Mesodermal cell (in vitro differentiated cells): Measurements from ENCODE around the gene CERS6.

Experiments used
- H3K27ac ChIP-seq: 2 replicates; pipeline ENCODE4 v1.7.0; 2013; ENCODE audit warnings: mild to moderate bottlenecking, low read depth, low read length, moderate library complexity; ENCODE audit not compliant: severe bottlenecking
- H3K36me3 ChIP-seq: 2 replicates; pipeline ENCODE4 v1.7.1; 2013; ENCODE audit warnings: mild to moderate bottlenecking, low read length, moderate library complexity; ENCODE audit not compliant: control insufficient read depth, insufficient read depth
- H3K4me1 ChIP-seq: one replicate; pipeline ENCODE4 v1.7.1; 2013; ENCODE audit warnings: mild to moderate bottlenecking, low read length; ENCODE audit not compliant: insufficient read depth, control insufficient read depth, poor library complexity, severe bottlenecking
- H3K4me3 ChIP-seq: 2 replicates; pipeline ENCODE4 v1.7.0; 2013; ENCODE audit warnings: low read length, control low read depth, mild to moderate bottlenecking; ENCODE audit not compliant: insufficient read depth, poor library complexity, severe bottlenecking; ENCODE audit errors: extremely low read depth
- H3K9me3 ChIP-seq: 2 replicates; pipeline ENCODE4 v1.7.1; 2013; ENCODE audit warnings: mild to moderate bottlenecking, low read length, moderate library complexity; ENCODE audit not compliant: control insufficient read depth
- WGBS, 2 experiments: methylation state at CpG; one replicate each; pipeline ENCODE4 v1.1.5; 2013; ENCODE audit warnings: missing lambda C conversion rate in 2 of 2; ENCODE audit not compliant: insufficient coverage in 2 of 2; 5-methylcytosine and 5-hydroxymethylcytosine counted together

CERS6 gene

GRCh38 chr2:168719446-168719845 is 263.4 kb downstream of the CERS6 start:
- H3K36me3 ChIP-seq = peaks cover 15% of the 10 kb centered on the region
- no peaks in the 10 kb centered on the region for H3K9me3 ChIP-seq
- peaks cover 9% of the 10 kb centered on the region for H3K4me1 ChIP-seq
- no peak overlapping the region for H3K4me3 ChIP-seq
- no peak overlapping the region for H3K27ac ChIP-seq

- 100% methylated on average over 1 of the region's 2 CpGs for WGBS, 2 experiments
- Histone ChIP-seq H3K4me3 (no peak overlapping the region), H3K9me3 (no peaks in the 10 kb centered on the region), H3K27ac (no peak overlapping the region), H3K4me1 (peaks cover 9% of the 10 kb centered on the region), H3K36me3 (peaks cover 15% of the 10 kb centered on the region)
These were observed 266.5 kb downstream of the CERS6 start for GRCh38 chr2:168722592-168722991.

- H3K4me3 ChIP-seq = no peak overlapping the region
- peaks cover 11% of the 10 kb centered on the region for H3K36me3 ChIP-seq
- H3K9me3 ChIP-seq = no peaks in the 10 kb centered on the region
- no peak overlapping the region for H3K27ac ChIP-seq
- WGBS, 2 experiments = 95 to 100% methylated on average over 1 of the region's 3 CpGs
- peaks cover 9% of the 10 kb centered on the region for H3K4me1 ChIP-seq
These were observed 267.3 kb downstream of the CERS6 start for GRCh38 chr2:168723275-168723899.

GRCh38 chr2:168726375-168726774 is 270.3 kb downstream of the CERS6 start:
- no peak overlapping the region for H3K27ac ChIP-seq
- H3K36me3 ChIP-seq = peaks cover 5% of the 10 kb centered on the region
- H3K9me3 ChIP-seq = no peaks in the 10 kb centered on the region
- no CpG with 5 or more reads among the region's 3 CpGs for WGBS, 2 experiments
- no peak overlapping the region for H3K4me3 ChIP-seq
- peaks cover 21% of the 10 kb centered on the region for H3K4me1 ChIP-seq

GRCh38 chr2:168727904-168728470 is 271.9 kb downstream of the CERS6 start:
- Histone ChIP-seq H3K27ac (no peak overlapping the region), H3K4me3 (no peak overlapping the region), H3K4me1 (peaks cover 22% of the 10 kb centered on the region), H3K36me3 (peaks cover 5% of the 10 kb centered on the region), H3K9me3 (no peaks in the 10 kb centered on the region)
- 100% methylated on average over 1 of the region's 5 CpGs; no CpG with 5 or more reads in 1 of the 2 experiments for WGBS, 2 experiments

GRCh38 chr2:168729455-168729854 is 273.4 kb downstream of the CERS6 start:
- Histone ChIP-seq H3K36me3 (no peaks in the 10 kb centered on the region), H3K4me3 (no peak overlapping the region), H3K9me3 (no peaks in the 10 kb centered on the region), H3K4me1 (peaks cover 21% of the 10 kb centered on the region), H3K27ac (no peak overlapping the region)
- 100% methylated on average over 1 of the region's 2 CpGs; no CpG with 5 or more reads in 1 of the 2 experiments for WGBS, 2 experiments

GRCh38 chr2:168730344-168730743 is 274.3 kb downstream of the CERS6 start:
- Histone ChIP-seq H3K9me3 (no peaks in the 10 kb centered on the region), H3K27ac (no peak overlapping the region), H3K36me3 (no peaks in the 10 kb centered on the region), H3K4me3 (no peak overlapping the region), H3K4me1 (peaks cover 21% of the 10 kb centered on the region)
- WGBS, 2 experiments = 56 to 63% methylated on average over 3 of the region's 4 CpGs

- H3K9me3 ChIP-seq = no peaks in the 10 kb centered on the region
- no peak overlapping the region for H3K4me3 ChIP-seq
- H3K36me3 ChIP-seq = no peaks in the 10 kb centered on the region
- H3K27ac ChIP-seq = no peak overlapping the region
- peaks cover 21% of the 10 kb centered on the region for H3K4me1 ChIP-seq
- no CpG with 5 or more reads among the region's 2 CpGs for WGBS, 2 experiments
These were observed 274.9 kb downstream of the CERS6 start for GRCh38 chr2:168731002-168731401.

- WGBS, 2 experiments = 20 to 82% methylated on average over 1 of the region's 3 CpGs
- Histone ChIP-seq H3K4me1 (peaks cover 21% of the 10 kb centered on the region), H3K9me3 (no peaks in the 10 kb centered on the region), H3K36me3 (no peaks in the 10 kb centered on the region), H3K27ac (no peak overlapping the region), H3K4me3 (no peak overlapping the region)
These were observed 275.5 kb downstream of the CERS6 start for GRCh38 chr2:168731616-168732015.

- WGBS, 2 experiments = 86 to 89% methylated on average over 1 of the region's 2 CpGs
These were observed 276.0 kb downstream of the CERS6 start for GRCh38 chr2:168732100-168732499.

GRCh38 chr2:168732506-168732905 is 276.4 kb downstream of the CERS6 start:
- Histone ChIP-seq H3K27ac (no peak overlapping the region), H3K36me3 (no peaks in the 10 kb centered on the region), H3K4me3 (no peak overlapping the region), H3K9me3 (no peaks in the 10 kb centered on the region), H3K4me1 (peaks cover 21% of the 10 kb centered on the region)

More at GRCh38 chr2:168732100-168732499, 276.0 kb downstream of the CERS6 start:
- no peaks in the 10 kb centered on the region for H3K36me3 ChIP-seq
- H3K27ac ChIP-seq = no peak overlapping the region
- H3K4me1 ChIP-seq = peaks cover 21% of the 10 kb centered on the region
- no peaks in the 10 kb centered on the region for H3K9me3 ChIP-seq
- no peak overlapping the region for H3K4me3 ChIP-seq
